Measurements from ENCODE around the gene DHRS3.

DHRS3 gene

DNA sequence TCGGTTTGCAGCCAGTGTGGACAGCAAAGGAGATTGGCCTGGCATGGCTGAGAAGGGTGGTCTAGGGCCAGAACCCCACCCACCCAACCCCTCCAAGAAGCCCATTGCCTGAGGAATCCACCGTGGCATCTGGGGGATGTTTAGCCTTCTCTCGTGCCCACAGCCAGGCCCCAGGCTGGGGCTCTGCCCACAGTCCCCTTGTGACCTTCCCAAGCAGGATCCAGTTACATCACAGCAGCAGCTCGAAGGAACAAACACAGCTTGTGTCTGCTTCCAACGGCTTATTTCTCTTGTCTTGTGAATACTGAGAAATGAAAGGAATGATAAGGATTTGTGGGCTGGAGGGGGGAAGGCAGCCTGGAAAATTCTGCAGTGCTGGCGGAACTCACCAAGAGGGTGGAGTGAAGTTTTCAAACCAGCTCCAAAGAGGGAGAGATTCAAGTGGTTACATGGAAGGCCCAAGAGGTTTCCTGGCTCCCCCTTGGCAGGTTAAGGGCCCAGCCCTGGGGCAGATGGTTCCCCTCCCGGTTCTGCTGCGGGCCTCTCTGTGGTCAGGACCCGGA, 61.6 kb downstream of the DHRS3 start:
- TF ChIP-seq, protein P1, sequence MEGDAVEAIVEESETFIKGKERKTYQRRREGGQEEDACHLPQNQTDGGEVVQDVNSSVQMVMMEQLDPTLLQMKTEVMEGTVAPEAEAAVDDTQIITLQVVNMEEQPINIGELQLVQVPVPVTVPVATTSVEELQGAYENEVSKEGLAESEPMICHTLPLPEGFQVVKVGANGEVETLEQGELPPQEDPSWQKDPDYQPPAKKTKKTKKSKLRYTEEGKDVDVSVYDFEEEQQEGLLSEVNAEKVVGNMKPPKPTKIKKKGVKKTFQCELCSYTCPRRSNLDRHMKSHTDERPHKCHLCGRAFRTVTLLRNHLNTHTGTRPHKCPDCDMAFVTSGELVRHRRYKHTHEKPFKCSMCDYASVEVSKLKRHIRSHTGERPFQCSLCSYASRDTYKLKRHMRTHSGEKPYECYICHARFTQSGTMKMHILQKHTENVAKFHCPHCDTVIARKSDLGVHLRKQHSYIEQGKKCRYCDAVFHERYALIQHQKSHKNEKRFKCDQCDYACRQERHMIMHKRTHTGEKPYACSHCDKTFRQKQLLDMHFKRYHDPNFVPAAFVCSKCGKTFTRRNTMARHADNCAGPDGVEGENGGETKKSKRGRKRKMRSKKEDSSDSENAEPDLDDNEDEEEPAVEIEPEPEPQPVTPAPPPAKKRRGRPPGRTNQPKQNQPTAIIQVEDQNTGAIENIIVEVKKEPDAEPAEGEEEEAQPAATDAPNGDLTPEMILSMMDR (IDR thresholded peaks at IDR 0.05; ENCODE audit: low read depth, low read length, missing control alignments) = no peak
- in situ Hi-C loops (cut with HindIII; ENCODE audit: low sequenced_read_pairs) = no loop called here
- peak; percentile 89 for DNase-seq (ENCODE audit: low read depth)
- no peak overlapping the region for H3K4me3 ChIP-seq (ENCODE audit: low read depth, low read length)

DNA sequence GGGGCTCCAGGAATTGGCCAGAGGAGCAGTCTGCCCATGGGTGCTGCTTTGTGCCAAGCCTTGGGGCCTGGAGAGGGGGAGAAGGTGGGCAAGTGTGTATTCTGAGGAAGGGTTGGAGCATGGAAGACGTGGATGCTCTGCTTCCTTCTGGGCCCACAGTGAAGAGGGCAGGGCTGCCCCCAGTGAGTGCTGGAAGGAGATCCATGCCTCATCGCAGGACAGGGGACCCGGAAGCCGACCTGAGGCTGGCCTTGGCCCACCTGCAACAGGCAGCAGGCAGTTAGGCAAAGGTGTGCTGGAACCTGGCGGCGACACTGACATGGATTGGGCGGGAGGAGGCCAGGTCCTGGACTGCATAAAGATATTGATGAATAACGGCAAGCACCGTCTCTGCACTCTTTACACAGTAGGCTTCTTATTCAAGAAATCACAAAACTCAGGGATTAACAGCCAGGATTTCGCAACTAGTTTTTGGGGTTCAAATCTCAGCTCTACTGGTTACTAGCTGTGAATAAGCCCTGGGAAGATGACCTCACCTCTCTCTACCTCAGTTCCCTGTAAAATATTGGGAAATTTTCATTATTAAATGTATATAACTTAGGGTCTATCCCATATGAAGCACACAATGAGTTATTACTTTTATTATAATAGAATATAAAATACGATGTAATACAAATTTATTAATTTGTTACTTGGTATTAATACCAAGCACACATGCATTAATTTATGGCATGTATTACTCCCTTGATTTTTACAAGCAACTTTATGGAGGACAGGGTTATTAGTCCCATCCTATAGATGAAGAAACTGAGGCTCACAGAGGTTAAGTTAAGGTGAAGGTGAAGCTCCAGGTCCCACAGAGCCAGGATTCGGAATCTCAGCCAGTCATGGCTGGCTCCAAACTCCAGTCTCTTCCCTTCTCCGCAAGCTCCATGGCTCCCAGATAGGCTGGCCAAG, 62.3 kb downstream of the DHRS3 start:
- no peak for DNase-seq (ENCODE audit: low read depth)
- in situ Hi-C loops (cut with HindIII; ENCODE audit: low sequenced_read_pairs) = no loop called here
- no peak overlapping the region for H3K4me3 ChIP-seq (ENCODE audit: low read depth, low read length)
- TF ChIP-seq, protein P1 (IDR thresholded peaks at IDR 0.05; ENCODE audit: low read depth, low read length, missing control alignments) = no peak

DNA sequence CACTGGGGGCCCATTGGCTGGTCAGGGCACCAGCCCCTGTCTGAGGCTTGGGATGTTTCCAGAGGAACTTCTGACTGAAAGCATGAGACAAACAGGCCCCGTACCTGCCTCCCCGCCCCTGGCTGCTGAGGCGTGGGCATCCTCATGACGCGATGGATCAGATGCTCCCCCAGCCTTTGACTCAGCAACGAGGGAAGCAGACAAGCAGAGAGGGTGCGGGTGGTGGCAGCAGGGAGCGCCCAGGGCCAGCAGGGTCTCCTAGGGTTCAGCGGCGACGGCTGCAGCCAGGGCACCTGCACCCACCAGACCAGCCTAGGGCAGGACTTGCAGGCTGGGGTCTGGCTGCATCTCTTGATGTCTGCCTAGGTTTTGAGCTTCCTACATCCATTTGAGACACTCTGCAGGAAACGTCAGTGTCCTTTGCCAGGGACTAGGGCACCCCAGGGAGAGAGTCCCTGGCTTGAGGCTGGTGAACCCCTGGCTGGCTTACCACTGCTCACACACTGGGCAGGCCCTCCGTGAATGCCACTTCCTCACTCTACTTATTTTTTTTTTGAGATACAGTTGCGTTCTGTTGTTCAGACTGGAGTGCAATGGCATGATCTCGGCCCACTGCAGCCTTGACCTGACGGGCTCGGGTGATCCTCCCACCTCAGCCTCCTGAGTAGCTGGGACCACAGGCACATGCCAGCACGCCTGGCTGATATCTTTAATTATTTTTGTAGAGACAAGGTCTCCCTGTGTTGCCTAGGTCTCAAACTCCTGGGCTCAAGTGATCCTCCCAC, 63.3 kb downstream of the DHRS3 start:
- TF ChIP-seq, protein P1 (IDR thresholded peaks at IDR 0.05; ENCODE audit: low read depth, low read length, missing control alignments) = no peak
- H3K4me3 ChIP-seq (ENCODE audit: low read depth, low read length) = no peak overlapping the region
- DNase-seq (ENCODE audit: low read depth) = no peak
- in situ Hi-C loops (cut with HindIII; ENCODE audit: low sequenced_read_pairs) = no loop called here

DNA sequence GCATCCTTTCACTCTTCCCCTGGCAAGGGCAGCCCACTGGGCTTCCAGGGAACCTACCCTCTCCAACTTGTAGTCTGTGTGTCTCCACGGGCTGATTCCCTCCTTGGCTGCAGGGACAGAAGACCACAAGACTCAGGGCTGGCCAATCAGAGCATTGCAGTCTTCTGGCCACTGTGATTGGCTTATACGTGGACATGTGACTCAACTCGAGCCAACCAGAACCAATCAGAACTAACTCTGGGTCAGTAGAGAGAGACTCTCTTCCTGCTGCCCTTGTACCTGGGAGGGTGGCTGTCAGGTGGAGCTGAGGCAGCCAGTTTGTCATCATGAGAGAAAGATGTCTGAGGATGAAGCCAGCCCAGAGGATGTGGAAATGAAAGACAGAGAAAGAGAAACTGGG, 64.0 kb downstream of the DHRS3 start:
- no peak for DNase-seq (ENCODE audit: low read depth)
- TF ChIP-seq, protein P1 (IDR thresholded peaks at IDR 0.05; ENCODE audit: low read depth, low read length, missing control alignments) = no peak
- in situ Hi-C loops (cut with HindIII; ENCODE audit: low sequenced_read_pairs) = no loop called here
- no peak overlapping the region for H3K4me3 ChIP-seq (ENCODE audit: low read depth, low read length)

DNA sequence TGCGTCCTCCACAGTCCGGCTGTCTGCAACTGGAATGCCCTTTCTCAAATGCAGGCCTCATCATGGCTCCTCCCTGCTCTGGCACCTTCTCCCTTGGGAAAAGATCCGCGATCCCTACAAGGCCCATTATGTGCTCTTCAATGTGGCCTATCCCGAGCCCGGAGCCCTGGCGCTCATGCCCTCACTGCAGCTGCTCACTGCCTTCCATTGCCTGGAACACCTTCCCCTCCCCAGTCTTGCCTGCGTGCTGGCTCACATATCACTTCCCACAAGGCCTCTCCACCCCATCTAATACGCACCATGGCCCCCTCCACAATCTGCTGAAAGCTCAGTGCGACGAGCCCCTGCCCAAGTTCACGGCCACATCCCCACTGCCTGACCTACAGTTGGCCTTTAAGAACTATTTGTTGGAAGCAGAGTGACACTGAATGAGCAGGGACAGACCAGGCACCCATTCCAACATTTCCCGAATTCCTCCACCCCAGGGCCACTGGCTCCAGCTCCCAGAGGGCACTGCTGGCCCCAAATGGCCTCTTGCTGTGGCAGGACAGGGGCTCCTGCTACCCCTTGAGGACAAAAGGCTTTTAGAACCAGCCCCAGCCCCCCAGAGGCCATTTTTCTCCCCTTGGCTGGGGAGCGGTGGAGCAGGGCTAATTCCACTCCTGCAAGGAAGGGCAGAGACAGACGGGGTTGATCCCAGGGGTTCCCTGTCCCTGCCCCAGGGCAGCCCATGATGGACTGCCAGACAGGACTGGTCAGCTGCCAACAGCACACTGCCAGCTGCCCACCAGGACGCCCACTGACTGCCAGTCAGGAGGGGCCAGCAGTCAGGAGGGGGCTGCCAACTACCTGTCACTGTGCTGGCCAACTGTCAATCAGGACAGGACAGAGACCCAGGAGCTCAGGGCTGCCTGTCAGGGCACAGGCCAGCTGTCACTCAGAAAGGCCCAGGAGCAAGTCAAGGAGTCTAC, 64.8 kb downstream of the DHRS3 start:
- no peak for DNase-seq (ENCODE audit: low read depth)

More for the DNA sequence above, 64.8 kb downstream of the DHRS3 start:
- in situ Hi-C loops (cut with HindIII; ENCODE audit: low sequenced_read_pairs) = no loop called here
- TF ChIP-seq, protein P1 (IDR thresholded peaks at IDR 0.05; ENCODE audit: low read depth, low read length, missing control alignments) = no peak
- H3K4me3 ChIP-seq (ENCODE audit: low read depth, low read length) = no peak overlapping the region

Data from astrocyte of the cerebellum (primary cell).